CD4-positive, alpha-beta T cell treated with Interleukin-17A for 4 hours (primary cell): ENCODE results near the gene CPXM2.

ENCODE experiments used
- DNase-seq: peaks from one replicate; pipeline ENCODE4 v3.0.0-alpha.2; 2020; ENCODE audit warnings: mixed read lengths

Gene CPXM2

DNA sequence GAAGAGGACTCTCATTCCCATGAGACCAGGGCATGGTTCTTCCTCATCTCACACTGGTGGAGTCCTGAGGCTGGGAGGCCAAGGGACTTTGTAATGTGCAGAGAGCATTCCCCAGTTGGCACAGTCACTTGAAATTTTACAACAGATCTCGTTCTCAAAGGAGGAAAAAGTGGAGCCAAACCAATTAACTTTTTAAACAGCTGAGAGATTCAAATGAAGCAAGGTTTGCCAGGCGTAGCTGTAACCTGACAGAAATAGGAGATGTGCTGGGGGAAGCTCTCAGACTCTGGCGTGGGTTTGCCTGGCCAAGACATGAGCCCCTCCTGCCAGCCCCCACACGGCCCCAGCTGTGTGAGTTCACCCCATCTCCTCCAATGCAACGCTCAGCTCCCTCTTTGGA, 12.0 kb upstream of the CPXM2 start:
- no peak for DNase-seq

DNA sequence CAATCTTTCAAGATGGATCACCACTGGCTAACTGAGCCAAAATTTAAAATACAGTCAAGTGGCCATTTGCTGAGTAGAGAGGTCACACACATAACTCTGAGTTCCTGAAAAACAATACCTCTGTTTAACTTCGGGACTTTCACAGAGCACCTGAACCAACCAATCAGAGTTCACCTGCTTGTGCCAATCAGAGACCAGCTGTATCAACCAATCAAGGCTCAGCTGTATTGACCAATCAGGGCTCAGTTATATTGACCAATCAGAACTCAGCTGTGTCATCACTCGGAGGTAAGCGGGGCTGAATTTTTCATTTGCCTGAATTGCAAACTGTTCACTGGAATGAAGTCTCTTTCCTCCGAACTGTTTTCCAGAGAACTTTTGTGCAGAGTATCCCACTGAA, 10.0 kb upstream of the CPXM2 start:
- DNase-seq, result no peak

DNA sequence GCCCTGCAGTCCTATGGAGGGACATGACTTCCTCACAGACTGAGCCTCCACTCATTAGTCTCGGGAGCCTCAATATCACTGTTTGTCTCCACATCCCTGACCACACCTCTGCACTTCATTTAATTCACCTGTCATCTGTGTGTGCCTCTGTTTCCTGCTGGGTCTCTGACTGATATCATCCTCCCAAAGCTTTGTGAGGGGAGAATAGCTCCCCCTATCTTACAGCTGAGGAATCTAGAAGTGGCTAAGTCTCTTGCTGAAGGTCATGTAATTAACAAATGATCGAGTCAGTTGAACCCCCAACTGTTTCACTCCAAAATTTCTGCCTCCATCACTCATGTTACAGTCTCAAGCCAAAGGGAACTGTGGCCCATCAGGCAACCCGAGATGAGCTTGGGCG, 5.5 kb upstream of the CPXM2 start:
- no peak for DNase-seq

- no peak for DNase-seq
Observed at GRCh38 chr10:123896246-123896927, 4.8 kb upstream of the CPXM2 start.

- no peak for DNase-seq
Observed at GRCh38 chr10:123893651-123894050, 2.0 kb upstream of the CPXM2 start.

GRCh38 chr10:123890756-123891143, 857 bp downstream of the CPXM2 start:
- no peak for DNase-seq

- no peak for DNase-seq
Observed at GRCh38 chr10:123890226-123890625, 1.4 kb downstream of the CPXM2 start.

DNA sequence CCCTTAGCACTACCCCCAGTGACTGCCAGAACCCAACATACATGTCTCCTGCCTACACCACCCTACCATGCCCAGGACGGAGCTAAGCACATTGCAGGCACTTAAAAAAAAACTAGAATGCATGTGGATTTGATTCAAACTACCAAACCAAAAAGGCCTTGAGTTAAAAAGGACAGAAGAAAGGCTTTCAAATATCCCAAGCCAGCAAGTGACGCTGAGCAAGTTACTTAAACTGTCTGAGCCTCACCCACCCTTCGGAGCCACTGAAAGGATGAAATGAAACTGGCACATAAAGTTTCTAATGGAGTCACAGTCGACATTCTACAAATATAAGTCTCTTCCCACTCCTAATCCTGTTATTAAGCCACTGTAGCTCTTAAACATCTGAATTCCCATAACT, 1.8 kb downstream of the CPXM2 start:
- DNase-seq, result no peak

DNA sequence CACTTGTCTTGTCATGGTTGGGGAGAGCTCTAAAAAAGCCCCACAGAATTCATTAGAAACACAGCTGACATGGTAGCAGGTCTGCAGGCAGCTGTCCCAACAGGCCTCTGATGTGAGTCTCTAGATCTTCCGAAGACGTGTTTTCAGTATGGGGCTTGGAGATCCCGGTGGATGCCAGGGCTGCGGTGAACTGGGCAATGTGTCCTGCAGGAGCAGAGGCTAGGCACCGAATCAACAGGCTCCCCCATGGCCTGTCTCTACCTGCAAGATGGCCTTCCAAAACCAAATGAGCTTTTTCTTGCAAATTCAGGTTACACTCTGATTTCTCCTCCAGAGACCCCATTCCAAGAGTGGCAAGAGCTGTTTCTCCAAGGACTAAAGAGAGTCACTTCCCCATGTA, 2.9 kb downstream of the CPXM2 start:
- no peak for DNase-seq

DNA sequence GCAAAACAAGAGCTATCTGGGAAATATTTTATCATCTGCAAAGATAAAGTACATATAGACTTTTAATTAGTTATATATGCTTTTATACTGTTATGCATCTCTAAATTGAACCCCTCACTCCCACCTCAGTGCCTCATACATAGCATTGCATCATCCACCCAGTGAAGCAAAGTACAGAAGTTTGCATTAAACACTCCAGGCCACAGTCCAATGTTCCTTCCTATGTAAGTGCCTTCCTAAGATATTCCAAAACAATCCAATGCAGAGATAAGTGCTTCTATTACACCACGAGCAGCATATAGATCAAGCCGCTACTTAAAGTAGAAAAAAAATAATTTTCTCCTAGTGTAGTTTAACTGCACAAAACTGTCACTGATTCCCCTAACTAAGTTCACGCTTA, 3.4 kb downstream of the CPXM2 start:
- DNase-seq, result no peak

DNA sequence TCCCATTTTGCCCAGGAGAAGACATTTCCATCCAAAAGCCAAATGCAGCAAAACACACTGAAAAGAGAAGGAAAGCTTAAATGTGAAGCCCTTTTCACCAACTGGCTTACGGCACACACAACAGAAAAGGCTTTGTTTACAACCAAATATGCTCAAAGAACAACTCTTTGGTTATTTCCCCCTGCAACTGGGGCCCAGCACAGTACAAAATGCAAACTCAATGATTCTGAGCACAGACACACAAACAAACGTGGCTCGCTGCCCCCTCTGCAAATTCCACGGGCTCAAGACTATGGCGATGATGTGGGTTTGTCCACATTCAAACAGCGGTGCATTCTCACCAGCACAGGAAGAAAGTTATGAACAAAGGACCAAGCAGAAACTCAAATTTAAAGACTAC, 5.3 kb downstream of the CPXM2 start:
- DNase-seq, result no peak

- no peak for DNase-seq
Observed at GRCh38 chr10:123885406-123886170, 6.0 kb downstream of the CPXM2 start.

DNA sequence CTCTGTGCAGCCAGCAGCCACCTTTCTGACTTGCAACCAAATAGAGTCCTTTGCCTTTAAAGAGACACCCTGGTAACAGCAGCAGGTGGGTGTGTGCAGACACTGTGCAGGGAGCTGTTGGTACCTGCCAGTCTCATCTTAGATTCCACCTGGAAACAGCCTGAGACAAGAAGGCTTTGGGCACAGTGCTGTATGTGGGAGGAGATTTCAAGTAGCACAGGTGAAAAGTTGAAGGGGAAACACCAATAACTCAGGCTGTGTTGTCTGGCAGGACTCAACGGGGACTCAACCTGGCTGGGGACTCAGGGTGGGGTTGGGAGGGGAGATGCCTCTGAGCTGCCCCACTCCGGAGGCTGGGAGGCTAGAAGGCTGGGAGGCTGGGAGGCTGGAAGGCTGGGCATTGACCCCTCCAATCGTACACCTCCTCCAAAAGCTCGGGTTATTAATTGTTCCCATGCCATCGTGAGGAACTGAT, 6.7 kb downstream of the CPXM2 start:
- DNase-seq, result no peak

DNA sequence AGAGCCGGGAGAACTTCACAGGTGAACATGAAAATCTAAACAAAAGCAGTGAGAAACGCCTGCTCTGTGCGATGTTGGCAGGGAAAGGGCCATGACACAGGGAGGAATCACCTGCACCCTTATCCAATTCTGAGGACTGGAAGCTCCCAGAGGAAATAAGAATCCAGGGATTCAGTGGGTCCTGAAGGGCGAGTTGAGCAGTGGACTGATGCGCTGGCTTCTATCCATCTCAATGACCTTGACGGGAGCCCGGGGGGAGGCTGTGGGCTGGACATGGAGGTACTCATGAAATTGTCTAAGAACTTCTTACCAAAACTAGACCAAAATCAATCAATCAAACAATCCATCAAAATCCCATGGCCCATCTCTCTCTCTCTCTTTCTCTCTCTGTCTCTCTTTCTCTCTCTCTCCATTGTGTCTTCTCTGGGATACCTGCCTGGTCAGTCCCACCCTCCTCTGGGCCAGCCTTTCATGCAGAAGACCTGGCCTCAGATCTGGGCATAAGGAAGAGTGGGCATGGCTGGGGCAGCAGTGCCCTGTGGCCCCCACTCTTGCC, 7.2 kb downstream of the CPXM2 start:
- DNase-seq, result no peak

DNA sequence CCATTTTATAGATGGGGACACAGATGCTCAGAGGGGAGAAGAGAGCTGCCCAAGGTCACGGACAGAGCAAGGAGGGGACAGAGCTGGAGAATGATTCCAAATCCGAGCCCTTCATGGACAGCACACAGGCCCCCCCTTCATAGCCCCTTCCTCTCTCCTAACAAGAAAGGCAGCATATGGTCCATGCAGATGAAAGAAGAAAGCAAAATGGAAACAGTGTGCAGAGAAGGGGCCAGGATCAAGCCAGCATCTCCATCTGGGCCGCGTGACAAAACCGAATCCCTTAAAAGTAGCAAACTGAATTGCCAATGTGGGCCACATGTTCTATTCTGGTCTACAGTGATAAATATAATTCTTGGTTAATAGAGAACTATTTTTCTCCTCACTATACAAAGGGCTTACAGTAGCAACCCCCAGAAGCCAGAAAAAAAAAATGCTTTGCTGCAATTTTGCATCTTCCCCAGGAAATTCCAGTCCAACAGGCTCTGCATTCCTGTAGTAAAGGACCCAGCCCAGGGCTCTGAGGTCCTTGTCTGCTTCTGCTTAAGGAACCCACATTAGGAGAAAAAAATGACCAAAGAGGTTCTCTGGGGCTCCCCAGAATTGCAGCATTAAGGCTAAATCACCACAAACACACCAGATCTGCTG, 7.8 kb downstream of the CPXM2 start:
- no peak for DNase-seq

- DNase-seq, result no peak
Observed at GRCh38 chr10:123882681-123883445, 8.7 kb downstream of the CPXM2 start.

DNA sequence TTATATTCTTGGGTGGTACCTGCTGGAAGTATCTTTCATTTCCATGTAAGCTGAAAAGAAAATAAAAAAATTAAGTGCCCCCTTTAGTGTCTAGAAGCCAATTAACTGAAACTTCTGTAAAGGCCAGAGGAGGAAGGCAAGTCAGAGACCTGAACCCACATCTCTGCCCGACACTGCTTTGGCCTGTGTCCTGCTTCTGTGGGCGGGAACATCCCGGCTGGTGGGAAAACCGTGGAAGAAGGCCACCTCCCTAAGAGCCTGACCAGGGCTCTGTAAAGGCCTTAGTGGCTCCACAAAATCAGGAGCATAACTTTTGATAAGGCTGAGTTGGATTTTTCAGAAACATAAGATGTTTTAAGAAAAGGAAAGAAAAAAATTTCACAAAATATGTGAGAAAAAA, 9.4 kb downstream of the CPXM2 start:
- DNase-seq, result no peak

- no peak for DNase-seq
Observed at GRCh38 chr10:123879606-123880257, 11.9 kb downstream of the CPXM2 start.

GRCh38 chr10:123878666-123879303, 12.8 kb downstream of the CPXM2 start:
- DNase-seq, result no peak

DNA sequence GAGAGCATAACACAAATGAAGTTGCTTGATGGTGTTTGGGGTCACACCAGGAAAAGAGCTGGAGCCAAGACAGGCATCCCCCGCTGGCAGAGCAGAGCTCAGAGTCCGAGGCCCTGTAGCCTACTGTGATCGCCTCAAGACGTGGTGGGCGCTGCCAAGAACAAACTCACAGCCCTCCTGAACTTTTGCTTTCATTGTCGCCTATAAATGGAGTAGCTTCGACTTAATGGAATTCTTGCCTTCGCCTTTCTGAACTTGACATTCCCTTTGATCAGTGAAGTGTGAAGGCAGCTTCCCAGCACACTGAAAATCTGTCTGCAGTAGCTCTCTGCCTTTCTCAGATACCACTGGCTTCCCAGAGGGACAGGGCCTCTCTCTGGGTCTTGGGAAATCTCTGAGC, 21.3 kb downstream of the CPXM2 start:
- no peak for DNase-seq

GRCh38 chr10:123869020-123869414, 22.6 kb downstream of the CPXM2 start:
- DNase-seq, result no peak
